Panc1 (cell line): Measurements from ENCODE around the gene MREG. TPM values are rescaled to one million over a fixed set of nuclear protein-coding genes. Genes with fewer than 3 reads are reported as not detected.
"Not testable (repeated sequence)": the region's sequence is repeated elsewhere in the genome, so short reads cannot be mapped to it uniquely, and the experiment has no call there.

ENCODE experiments used
- ATAC-seq: fragments of 200-7000 bp; cut with Tn5 transposase; 2 replicates; pipeline ENCODE4 v1.9.1; 2020; ENCODE audit warnings: mild to moderate bottlenecking, moderate library complexity
- BruUV-seq: library from RNA; stranded (reverse); fragments of 400-500 nt; replicated peaks from 2 replicates; lab custom pipeline; 2021; lab: Mats Ljungman, UMichigan
- CTCF ChIA-PET: fragments of 300-600 bp; sonication (Branson Sonifier 250); formaldehyde crosslinking; loops from one replicate; lab custom pipeline; 2022; ENCODE audit warnings: antibody characterized with exemption; lab: Charles Lee
- POLR2A ChIA-PET: fragments of 300-600 bp; sonication (Branson Sonifier 250); formaldehyde crosslinking; loops from one replicate; lab custom pipeline; 2022; ENCODE audit warnings: antibody characterized with exemption; lab: Charles Lee
- DNase-seq: peaks from one replicate; pipeline ENCODE4 v3.0.0-alpha.2; 2010; ENCODE audit warnings: low read depth, low spot score
- H3K27ac ChIP-seq: 2 replicates; pipeline ENCODE4 v1.5.1; 2011; ENCODE audit warnings: mild to moderate bottlenecking, low read length, inconsistent platforms
- H3K27me3 ChIP-seq: fragments of 200-500 bp; sonication (Bioruptor generic); 2 replicates; pipeline ENCODE4 v1.6.0; 2014; ENCODE audit warnings: low read length, inconsistent platforms; ENCODE audit not compliant: control insufficient read depth, insufficient read depth
- H3K36me3 ChIP-seq: fragments of 200-500 bp; sonication (Bioruptor generic); 2 replicates; pipeline ENCODE4 v1.5.1; 2014; ENCODE audit warnings: inconsistent platforms, mild to moderate bottlenecking, low read length, moderate library complexity; ENCODE audit not compliant: control insufficient read depth, insufficient read depth
- H3K4me1 ChIP-seq: 2 replicates; pipeline ENCODE4 v1.5.1; 2011; ENCODE audit warnings: inconsistent platforms, mild to moderate bottlenecking, low read length, moderate library complexity; ENCODE audit not compliant: control insufficient read depth, insufficient read depth
- H3K4me3 ChIP-seq, 2 experiments: 2 replicates each; pipeline ENCODE4 v1.5.1; 2011 to 2012; ENCODE audit warnings: low read depth in 2 of 2, low read length in 2 of 2, mild to moderate bottlenecking in 2 of 2, inconsistent platforms in 1 of 2, moderate library complexity in 1 of 2
- H3K9me3 ChIP-seq: fragments of 200-500 bp; sonication (Bioruptor generic); 2 replicates; pipeline ENCODE4 v1.5.1; 2014; ENCODE audit warnings: low read depth, mild to moderate bottlenecking, inconsistent platforms, low read length, moderate library complexity; ENCODE audit not compliant: control insufficient read depth, insufficient read depth
- CTCF ChIP-seq: fragments of 450-650 bp; IDR thresholded peaks from 2 replicates; pipeline ENCODE4 v1.5.1; 2017; ENCODE audit warnings: mild to moderate bottlenecking
- POLR2AphosphoS5 ChIP-seq: IDR thresholded peaks from 2 replicates; pipeline ENCODE4 v1.6.1; 2012; ENCODE audit warnings: mild to moderate bottlenecking, low read depth, low read length, moderate library complexity
- REST ChIP-seq, 2 experiments: IDR thresholded peaks; 2 replicates each; pipeline ENCODE4 v1.6.1; 2011 to 2012; ENCODE audit warnings: low read depth in 2 of 2, control low read depth in 1 of 2, low read length in 1 of 2, mild to moderate bottlenecking in 1 of 2, moderate library complexity in 1 of 2; ENCODE audit not compliant: insufficient read depth in 1 of 2
- SIN3A ChIP-seq: IDR thresholded peaks from 2 replicates; pipeline ENCODE4 v1.6.1; 2012; ENCODE audit warnings: low read depth, mild to moderate bottlenecking, low read length, moderate library complexity, borderline replicate concordance; ENCODE audit not compliant: insufficient read depth
- TCF7L2 ChIP-seq: IDR thresholded peaks from 2 replicates; pipeline ENCODE4 v1.6.1; 2011; ENCODE audit warnings: mild to moderate bottlenecking, low read depth, low read length, inconsistent platforms
- in situ Hi-C: cut with HindIII; loops from 2 replicates; pipeline ENCODE4 v1.10.0; 2016; ENCODE audit warnings: low sequenced_read_pairs, low pct_unique_long_range_greater_than_20kb
- intact Hi-C: fragments of 100-400 bp; cut with micrococcal nuclease; formaldehyde crosslinking; loops from one replicate; pipeline ENCODE4 v1.10.0; 2022; ENCODE audit not compliant: unreplicated experiment
- total RNA-seq: library from RNA; stranded (reverse); gene quantifications from one replicate; pipeline ENCODE4 v1.2.1, GENCODE V29; 2021; ENCODE audit not compliant: unreplicated experiment

Gene MREG
- total RNA-seq, 1 experiment from 2014 or later: 19.2 TPM

- intact Hi-C loops: no loop called here
- in situ Hi-C loops: no loop called here
- TF ChIP-seq SIN3A (no peak), TCF7L2 (no peak), CTCF (peak; percentile 32; the same call in 1 of the 2 replicates), POLR2AphosphoS5 (no peak), REST (IDR thresholded peaks at IDR 0.05; ENCODE audit: insufficient read depth in 1 of 2, low read depth in 2 of 2, low read length in 1 of 2) (no peak)
Measured at GRCh38 chr2:216012133-216012829, 1.1 kb downstream of the MREG start.

GRCh38 chr2:216009215-216009614 lies 4.1 kb downstream of the MREG start:
- DNase-seq, BruUV-seq: not testable (repeated sequence)
- peaks cover 32% of the 10 kb centered on the region for H3K4me1 ChIP-seq

More at GRCh38 chr2:216012133-216012829, 1.1 kb downstream of the MREG start:
- H3K4me3 ChIP-seq: peak overlapping the region; percentile 77 to 98
- peaks cover 16% of the 10 kb centered on the region for H3K4me1 ChIP-seq
- ATAC-seq (peak; percentile 69), DNase-seq (no peak)
- CTCF ChIA-PET: interaction anchor here (0.6 to 1.9 kb wide), 5 partner anchors 11 to 102 kb away, joined by 3 to 4 read pairs (median 4); no protein-coding TSS in a partner anchor
- TSS peak; percentile 68 for BruUV-seq
- no peaks in the 10 kb centered on the region; the same call in 1 of the 2 replicates for H3K36me3 ChIP-seq
- H3K27ac ChIP-seq: peak overlapping the region; percentile 84
- H3K9me3 ChIP-seq: no peaks in the 10 kb centered on the region
- no peaks in the 10 kb centered on the region for H3K27me3 ChIP-seq
- POLR2A ChIA-PET: interaction anchor here (0.6 kb wide), 1 partner anchor 53 kb away, joined by 4 read pairs; no protein-coding TSS in a partner anchor

GRCh38 chr2:216008387-216008786 lies 5.0 kb downstream of the MREG start:
- Histone ChIP-seq H3K36me3 (no peaks in the 10 kb centered on the region; the same call in 1 of the 2 replicates), H3K9me3 (no peaks in the 10 kb centered on the region), H3K4me3 (no peak overlapping the region), H3K27ac (peak overlapping the region; percentile 23; the same call in 1 of the 2 replicates), H3K27me3 (no peaks in the 10 kb centered on the region), H3K4me1 (peaks cover 27% of the 10 kb centered on the region)
- ChIA-PET CTCF (interaction anchor here (0.5 to 0.6 kb wide), 2 partner anchors 20 to 22 kb away, joined by 3 to 8 read pairs; no protein-coding TSS in a partner anchor), POLR2A (no interaction called here)
- DNase-seq (no peak), ATAC-seq (no peak)
- intact Hi-C loops: loop anchor here (5.0 kb wide), 1 partner anchor 56 kb away; no protein-coding TSS in a partner anchor
- BruUV-seq: no TSS peak
- in situ Hi-C loops: no loop called here
- TF ChIP-seq POLR2AphosphoS5 (no peak), CTCF (peak; percentile 56), REST (IDR thresholded peaks at IDR 0.05; ENCODE audit: insufficient read depth in 1 of 2, low read depth in 2 of 2, low read length in 1 of 2) (no peak)

More at GRCh38 chr2:216009215-216009614, 4.1 kb downstream of the MREG start:
- H3K27me3 ChIP-seq, POLR2A ChIA-PET, H3K4me3 ChIP-seq, CTCF ChIA-PET, in situ Hi-C loops, ATAC-seq, H3K9me3 ChIP-seq, H3K27ac ChIP-seq, H3K36me3 ChIP-seq: not testable (repeated sequence)
- intact Hi-C loops: loop anchor here (5.0 kb wide), 1 partner anchor 57 kb away; no protein-coding TSS in a partner anchor
